Ovary (tissue), 9 donors: ENCODE results near the gene SMC1B. TPM values are rescaled to one million over a fixed set of nuclear protein-coding genes. Genes with fewer than 3 reads are reported as not detected.

Source experiments
- DNase-seq, 5 donors: peaks; one replicate each; pipeline ENCODE4 v3.0.0-alpha.2; 2019 to 2020
- H3K27ac ChIP-seq, 2 donors: fragments of 200-600 bp; one replicate each; pipeline versions ENCODE4 v1.5.1 to v1.8.0; 2019 to 2022
- H3K27me3 ChIP-seq: fragments of 200-600 bp; one replicate; pipeline ENCODE4 v1.8.0; 2022
- H3K36me3 ChIP-seq: fragments of 200-600 bp; sonication (generic); one replicate; pipeline ENCODE4 v1.5.1; 2019
- H3K4me1 ChIP-seq: one replicate; pipeline ENCODE4 v1.8.1; 2013; ENCODE audit warnings: mild to moderate bottlenecking, moderate library complexity; ENCODE audit not compliant: insufficient read depth
- H3K4me3 ChIP-seq: fragments of 200-600 bp; sonication (generic); one replicate; pipeline ENCODE4 v1.5.1; 2017
- H3K9me3 ChIP-seq, 2 donors: fragments of 200-600 bp in 1 of 2; sonication (generic) in 1 of 2; one replicate each; pipeline versions ENCODE4 v1.5.1 to v1.8.1; 2013 to 2019; ENCODE audit warnings: mild to moderate bottlenecking in 1 of 2, moderate library complexity in 1 of 2
- EP300 ChIP-seq: sonication (generic); formaldehyde crosslinking; IDR thresholded peaks from one replicate; pipeline ENCODE4 v1.6.1; 2017; ENCODE audit warnings: antibody characterized with exemption
- POLR2A ChIP-seq: fragments of 450-650 bp; IDR thresholded peaks from one replicate; pipeline ENCODE4 v1.6.1; 2017; ENCODE audit warnings: antibody characterized with exemption, mild to moderate bottlenecking, moderate library complexity
- WGBS, 3 donors: extraction: QIAGEN DNeasy Blood & Tissue Kit in 1 of 3; methylation state at CpG; one replicate each; pipeline versions ENCODE4 v1.1.5 to v1.1.7; 2013 to 2017; 5-methylcytosine and 5-hydroxymethylcytosine counted together
- intact Hi-C, 4 donors: fragments of 100-400 bp; cut with DNase I; formaldehyde crosslinking; loops; one replicate each; pipeline versions ENCODE4 v1.11.0 to v1.15.1; 2022 to 2023
- polyA plus RNA-seq, 2 donors: library from polyadenylated mRNA; stranded (reverse); fragments of 200-250 nt in 1 of 2; fragments of 350-450 nt in 1 of 2; fragmentation: Illumina TruSeq in 1 of 2; extraction: RNeasy Lipid Tissue Mini Kit (QIAGEN cat#74804) in 1 of 2; gene quantifications; one replicate each; pipeline ENCODE4 v1.2.3, GENCODE V29; 2013 to 2014
- total RNA-seq, 7 donors: library from RNA; depleted of rRNA in 2 of 7; stranded (reverse); fragments of >200 nt in 2 of 7; fragmentation: NEBNext Ultra II Directional in 3 of 7; extraction: Animal tissue kit (Norgen Biotek cat#: 25700) in 3 of 7; gene quantifications; one replicate each; pipeline versions ENCODE4 v1.1.0 to v1.2.4, GENCODE V29; 2016 to 2023
- TF ChIP-seq, protein P1 (sequence below), 3 donors: fragments of 450-650 bp in 2 of 3; fragments of 200-600 bp in 1 of 3; IDR thresholded peaks; one replicate each; pipeline versions ENCODE4 v1.5.1 to v1.8.0; 2016 to 2022; ENCODE audit warnings: antibody characterized with exemption in 3 of 3, mild to moderate bottlenecking in 1 of 3
- donor health status: DM: no; HTN: no; CAD: no; lungs with moderate emphysema.
- donor health status: DM: no; HTN: no; CAD: no.
- donor health status: Bipolar disorder and iron deficiency.
- donor health status: DM: yes; HTN: yes; CAD: no.
- donor health status: DM: no; HTN: no; CAD: no.
- donor health status: DM: yes; HTN: yes; CAD: no.

The SMC1B gene
- total and polyA plus RNA-seq, 9 donors = 0.04 to 0.05 TPM; not detected in 7

- WGBS, 3 donors = 91 to 95% (median 92%) methylated on average over 8 of the region's 8 CpGs
- no peak overlapping the region for H3K27ac ChIP-seq
- DNase-seq = no peak
- no peak for TF ChIP-seq POLR2A
- no peak for TF ChIP-seq EP300
- TF ChIP-seq, protein P1, sequence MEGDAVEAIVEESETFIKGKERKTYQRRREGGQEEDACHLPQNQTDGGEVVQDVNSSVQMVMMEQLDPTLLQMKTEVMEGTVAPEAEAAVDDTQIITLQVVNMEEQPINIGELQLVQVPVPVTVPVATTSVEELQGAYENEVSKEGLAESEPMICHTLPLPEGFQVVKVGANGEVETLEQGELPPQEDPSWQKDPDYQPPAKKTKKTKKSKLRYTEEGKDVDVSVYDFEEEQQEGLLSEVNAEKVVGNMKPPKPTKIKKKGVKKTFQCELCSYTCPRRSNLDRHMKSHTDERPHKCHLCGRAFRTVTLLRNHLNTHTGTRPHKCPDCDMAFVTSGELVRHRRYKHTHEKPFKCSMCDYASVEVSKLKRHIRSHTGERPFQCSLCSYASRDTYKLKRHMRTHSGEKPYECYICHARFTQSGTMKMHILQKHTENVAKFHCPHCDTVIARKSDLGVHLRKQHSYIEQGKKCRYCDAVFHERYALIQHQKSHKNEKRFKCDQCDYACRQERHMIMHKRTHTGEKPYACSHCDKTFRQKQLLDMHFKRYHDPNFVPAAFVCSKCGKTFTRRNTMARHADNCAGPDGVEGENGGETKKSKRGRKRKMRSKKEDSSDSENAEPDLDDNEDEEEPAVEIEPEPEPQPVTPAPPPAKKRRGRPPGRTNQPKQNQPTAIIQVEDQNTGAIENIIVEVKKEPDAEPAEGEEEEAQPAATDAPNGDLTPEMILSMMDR (IDR thresholded peaks at IDR 0.05) = no peak
- H3K4me3 ChIP-seq = no peak overlapping the region
- intact Hi-C loops = no loop called here
- H3K27me3 ChIP-seq = no peaks in the 10 kb centered on the region
- no peaks in the 10 kb centered on the region for H3K9me3 ChIP-seq
- H3K4me1 ChIP-seq = no peaks in the 10 kb centered on the region
- H3K36me3 ChIP-seq = no peaks in the 10 kb centered on the region
These were observed 70.3 kb downstream of the SMC1B start for GRCh38 chr22:45343143-45343542.

GRCh38 chr22:45341498-45341897, 71.9 kb downstream of the SMC1B start:
- no peaks in the 10 kb centered on the region for H3K9me3 ChIP-seq
- H3K4me1 ChIP-seq = peaks cover 4% of the 10 kb centered on the region
- no peak overlapping the region for H3K27ac ChIP-seq
- no peak for DNase-seq
- WGBS, 3 donors = 72 to 80% (median 77%) methylated on average over 6 of the region's 6 CpGs
- intact Hi-C loops = no loop called here
- H3K36me3 ChIP-seq = no peaks in the 10 kb centered on the region
- no peak overlapping the region for H3K4me3 ChIP-seq
- TF ChIP-seq EP300 (no peak), POLR2A (no peak)
- TF ChIP-seq, protein P1 (IDR thresholded peaks at IDR 0.05) = no peak
- no peaks in the 10 kb centered on the region for H3K27me3 ChIP-seq

DNA sequence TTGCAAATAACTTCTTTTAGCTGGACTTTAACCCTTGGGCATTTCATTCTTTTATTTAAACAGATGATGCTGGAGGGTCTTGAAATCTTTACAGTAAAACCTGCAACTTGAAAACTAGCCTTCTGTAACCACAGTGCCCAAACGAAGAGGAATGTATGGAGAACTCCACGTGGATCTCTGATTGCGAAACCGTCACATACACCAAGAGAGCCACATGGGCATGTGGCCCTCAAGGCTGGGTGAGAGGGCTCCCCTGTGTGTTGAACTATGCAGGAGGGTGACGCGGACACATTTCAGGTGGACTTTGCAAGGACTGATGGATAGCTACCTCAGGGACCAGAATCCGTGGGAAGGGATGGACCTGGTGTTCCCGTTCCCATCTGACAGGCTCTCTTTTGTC, 73.1 kb downstream of the SMC1B start:
- no peaks in the 10 kb centered on the region for H3K36me3 ChIP-seq
- TF ChIP-seq, protein P1 (IDR thresholded peaks at IDR 0.05) = no peak
- TF ChIP-seq EP300 = no peak
- TF ChIP-seq POLR2A = no peak
- peaks cover 7% of the 10 kb centered on the region for H3K4me1 ChIP-seq
- no peak overlapping the region for H3K4me3 ChIP-seq
- DNase-seq = no peak
- H3K9me3 ChIP-seq = no peaks in the 10 kb centered on the region
- no peaks in the 10 kb centered on the region for H3K27me3 ChIP-seq
- 84 to 89% (median 86%) methylated on average over 8 of the region's 8 CpGs for WGBS, 3 donors
- intact Hi-C loops = no loop called here
- H3K27ac ChIP-seq = no peak overlapping the region

- H3K9me3 ChIP-seq = no peaks in the 10 kb centered on the region
- TF ChIP-seq, protein P1 (IDR thresholded peaks at IDR 0.05) = no peak
- TF ChIP-seq POLR2A (no peak), EP300 (no peak)
- H3K4me3 ChIP-seq = no peak overlapping the region
- no peaks in the 10 kb centered on the region for H3K27me3 ChIP-seq
- H3K4me1 ChIP-seq = peaks cover 7% of the 10 kb centered on the region
- 91 to 96% (median 93%) methylated on average over 7 of the region's 7 CpGs for WGBS, 3 donors
- no peak for DNase-seq
- intact Hi-C loops = no loop called here
- no peaks in the 10 kb centered on the region for H3K36me3 ChIP-seq
- H3K27ac ChIP-seq = no peak overlapping the region
These were observed 74.6 kb downstream of the SMC1B start for GRCh38 chr22:45338795-45339194.

GRCh38 chr22:45337536-45337935, 75.9 kb downstream of the SMC1B start:
- intact Hi-C loops = no loop called here
- no peaks in the 10 kb centered on the region for H3K36me3 ChIP-seq
- no peak overlapping the region for H3K4me3 ChIP-seq
- peaks cover 7% of the 10 kb centered on the region for H3K4me1 ChIP-seq
- H3K27me3 ChIP-seq = no peaks in the 10 kb centered on the region
- 79 to 87% (median 84%) methylated on average over 9 of the region's 9 CpGs for WGBS, 3 donors
- H3K9me3 ChIP-seq = no peaks in the 10 kb centered on the region
- H3K27ac ChIP-seq = peak overlapping the region in 1 of 2 donors; percentile 70
- TF ChIP-seq, protein P1 (IDR thresholded peaks at IDR 0.05) = no peak
- no peak for TF ChIP-seq POLR2A
- no peak for DNase-seq
